Measurements from ENCODE around the gene KCNN3.

The KCNN3 gene

GRCh38 chr1:154733621-154734020 is 136.5 kb downstream of the KCNN3 start:
- DNase-seq (ENCODE audit: low read depth), result no peak
- no peak for TF ChIP-seq CTCF (IDR thresholded peaks at IDR 0.05; ENCODE audit: control insufficient read depth, insufficient read depth, low read depth, low read length, missing control alignments)
- no peak overlapping the region for H3K4me3 ChIP-seq (ENCODE audit: control insufficient read depth, low read depth, low read length)

- no peak for DNase-seq (ENCODE audit: low read depth)
- no peak for TF ChIP-seq CTCF (IDR thresholded peaks at IDR 0.05; ENCODE audit: control insufficient read depth, insufficient read depth, low read depth, low read length, missing control alignments)
- no peak overlapping the region for H3K4me3 ChIP-seq (ENCODE audit: control insufficient read depth, low read depth, low read length)
Observed at GRCh38 chr1:154730986-154731489, 139.0 kb downstream of the KCNN3 start.

GRCh38 chr1:154730259-154730658 is 139.8 kb downstream of the KCNN3 start:
- no peak overlapping the region for H3K4me3 ChIP-seq (ENCODE audit: control insufficient read depth, low read depth, low read length)
- DNase-seq (ENCODE audit: low read depth), result no peak
- TF ChIP-seq CTCF (IDR thresholded peaks at IDR 0.05; ENCODE audit: control insufficient read depth, insufficient read depth, low read depth, low read length, missing control alignments), result no peak

GRCh38 chr1:154729577-154729976 is 140.5 kb downstream of the KCNN3 start:
- TF ChIP-seq CTCF (IDR thresholded peaks at IDR 0.05; ENCODE audit: control insufficient read depth, insufficient read depth, low read depth, low read length, missing control alignments), result no peak
- H3K4me3 ChIP-seq (ENCODE audit: control insufficient read depth, low read depth, low read length), result no peak overlapping the region
- DNase-seq (ENCODE audit: low read depth), result no peak

GRCh38 chr1:154729031-154729442 is 141.0 kb downstream of the KCNN3 start:
- no peak for DNase-seq (ENCODE audit: low read depth)
- no peak for TF ChIP-seq CTCF (IDR thresholded peaks at IDR 0.05; ENCODE audit: control insufficient read depth, insufficient read depth, low read depth, low read length, missing control alignments)
- H3K4me3 ChIP-seq (ENCODE audit: control insufficient read depth, low read depth, low read length), result no peak overlapping the region

GRCh38 chr1:154726896-154727753 is 143.0 kb downstream of the KCNN3 start:
- no peak for TF ChIP-seq CTCF (IDR thresholded peaks at IDR 0.05; ENCODE audit: control insufficient read depth, insufficient read depth, low read depth, low read length, missing control alignments)
- no peak overlapping the region for H3K4me3 ChIP-seq (ENCODE audit: control insufficient read depth, low read depth, low read length)
- no peak for DNase-seq (ENCODE audit: low read depth)

All from AG09309 (cell line).